Gastroesophageal sphincter (tissue), 4 donors: ENCODE measurements around the gene RAB44. TPM values are rescaled to one million over a fixed set of nuclear protein-coding genes. Genes with fewer than 3 reads are reported as not detected.

Source experiments
- ATAC-seq: fragments of 150-250 bp; one replicate; pipeline ENCODE4 v1.9.1; 2016; ENCODE audit warnings: mild to moderate bottlenecking, moderate library complexity
- H3K27ac ChIP-seq, 4 donors: fragments of 200-600 bp; sonication (generic) in 3 of 4; 1 replicate in 3 of 4; 2 replicates in 1 of 4; pipeline ENCODE4 v1.5.1; 2016 to 2019
- H3K27me3 ChIP-seq: fragments of 200-600 bp; sonication (generic); one replicate; pipeline ENCODE4 v1.5.1; 2019
- H3K36me3 ChIP-seq, 2 donors: fragments of 200-600 bp; sonication (generic); one replicate each; pipeline ENCODE4 v1.5.1; 2019; ENCODE audit warnings: control low read depth in 1 of 2
- H3K4me1 ChIP-seq, 3 donors: fragments of 200-600 bp; sonication (generic); 1 replicate in 2 of 3; 2 replicates in 1 of 3; pipeline ENCODE4 v1.5.1; 2016 to 2019; ENCODE audit warnings: control low read depth in 2 of 3
- H3K4me3 ChIP-seq, 2 donors: fragments of 200-600 bp; sonication (generic); one replicate each; pipeline ENCODE4 v1.5.1; 2019; ENCODE audit warnings: mild to moderate bottlenecking in 1 of 2, moderate library complexity in 1 of 2
- H3K9me3 ChIP-seq, 3 donors: fragments of 200-600 bp; sonication (generic); one replicate each; pipeline ENCODE4 v1.5.1; 2017 to 2019; ENCODE audit warnings: control low read depth in 2 of 3
- CTCF ChIP-seq, 4 experiments: fragments of 200-600 bp in 2 of 4; fragments of 450-650 bp in 2 of 4; sonication (generic) in 1 of 4; IDR thresholded peaks; one replicate each; pipeline ENCODE4 v1.5.1; 2017 to 2019; ENCODE audit warnings: antibody characterized with exemption in 4 of 4, mild to moderate bottlenecking in 2 of 4, moderate library complexity in 2 of 4
- EP300 ChIP-seq: sonication (generic); formaldehyde crosslinking; IDR thresholded peaks from one replicate; pipeline ENCODE4 v1.6.1; 2017; ENCODE audit warnings: antibody characterized with exemption, mild to moderate bottlenecking
- POLR2A ChIP-seq, 2 donors: fragments of 450-650 bp; IDR thresholded peaks; one replicate each; pipeline ENCODE4 v1.6.1; 2017; ENCODE audit warnings: antibody characterized with exemption in 2 of 2, mild to moderate bottlenecking in 2 of 2, moderate library complexity in 1 of 2
- POLR2AphosphoS5 ChIP-seq: sonication (generic); formaldehyde crosslinking; IDR thresholded peaks from one replicate; pipeline ENCODE4 v1.6.1; 2017; ENCODE audit warnings: antibody characterized with exemption
- WGBS, 2 donors: methylation state at CpG; one replicate each; pipeline ENCODE4 v1.1.5; 2018; ENCODE audit warnings: low coverage in 1 of 2; 5-methylcytosine and 5-hydroxymethylcytosine counted together
- small RNA-seq, 4 donors: library from RNA; depleted of rRNA; stranded (forward); fragments of <200 nt; gene quantifications; one replicate each; pipeline ENCODE3, GENCODE V24; 2016
- total RNA-seq, 4 donors: library from RNA; depleted of rRNA; stranded (reverse); fragments of >200 nt; gene quantifications; one replicate each; pipeline ENCODE4 v1.1.0, GENCODE V29; 2016

RAB44 gene
- total RNA-seq, 4 donors from 2014 or later, result 0.67 to 1.6 (median 0.89) TPM; not detected in 1

DNA sequence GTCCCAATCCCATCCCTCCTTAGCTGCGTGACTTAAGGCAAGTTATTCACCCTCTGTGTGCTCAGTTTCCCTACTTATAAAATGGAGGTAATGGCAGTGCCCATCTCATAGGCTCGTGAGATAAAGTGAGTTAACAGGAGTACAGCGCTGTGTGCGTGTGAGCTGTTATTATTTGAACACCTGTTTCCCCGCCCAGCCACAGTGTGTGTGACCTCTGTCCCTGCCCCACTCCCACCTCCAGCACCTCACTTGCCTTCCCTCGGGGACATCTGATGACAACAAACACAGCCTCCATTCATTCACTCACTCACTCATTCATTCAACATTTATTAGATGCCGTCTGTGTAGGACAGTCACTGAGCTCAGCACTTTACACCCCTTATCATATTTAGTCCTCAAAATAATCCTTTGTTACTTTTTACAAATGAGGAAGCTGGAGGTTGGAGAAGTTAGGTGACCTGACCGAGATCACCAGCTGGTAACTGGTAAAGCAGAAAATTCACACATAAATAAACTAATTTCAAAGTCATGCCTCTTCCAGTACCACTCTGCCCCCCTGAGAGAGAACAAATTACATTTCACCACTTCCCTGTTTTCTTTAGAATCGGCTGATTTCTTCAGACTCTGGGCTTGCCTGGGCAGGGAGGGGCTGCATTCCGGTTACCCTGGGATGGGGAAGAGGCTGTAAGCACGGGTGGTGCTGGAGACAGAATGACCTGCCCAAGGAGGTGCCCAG is 83.0 kb downstream of the RAB44 start:
- TF ChIP-seq EP300 (no peak), CTCF (IDR thresholded peaks at IDR 0.05) (no peak), POLR2AphosphoS5 (no peak), POLR2A (IDR thresholded peaks at IDR 0.05) (no peak)
- Histone ChIP-seq H3K36me3 (no peaks in the 10 kb centered on the region), H3K4me3 (no peak overlapping the region), H3K4me1 (no peaks in the 10 kb centered on the region), H3K27me3 (peaks cover 25% of the 10 kb centered on the region), H3K27ac (no peak overlapping the region), H3K9me3 (no peaks in the 10 kb centered on the region)
- 63 to 75% methylated on average over 10 to 11 of the region's 11 CpGs for WGBS, 2 donors
- ATAC-seq, result no peak

GRCh38 chr6:36781669-36782068 is 84.0 kb downstream of the RAB44 start:
- 80% methylated on average over 3 of the region's 8 CpGs; no CpG with 5 or more reads in 1 of the 2 donors for WGBS, 2 donors
- no peak for TF ChIP-seq EP300
- no peak for TF ChIP-seq POLR2A (IDR thresholded peaks at IDR 0.05)
- no peak for TF ChIP-seq CTCF (IDR thresholded peaks at IDR 0.05)
- TF ChIP-seq POLR2AphosphoS5, result no peak
- no peak for ATAC-seq
- H3K9me3 ChIP-seq, result no peaks in the 10 kb centered on the region
- no peaks in the 10 kb centered on the region for H3K4me1 ChIP-seq
- peaks cover 25% of the 10 kb centered on the region for H3K27me3 ChIP-seq
- no peak overlapping the region for H3K27ac ChIP-seq
- no peaks in the 10 kb centered on the region for H3K36me3 ChIP-seq
- no peak overlapping the region for H3K4me3 ChIP-seq

Small RNA genes within 50 kb of the gene (small RNA-seq; reads per million reads assigned to genes)
- gene RF00019, result 0 reads per million in 4 donors

Other genes starting within 250 kb of the RAB44 start
- gene STK38, start 150.3 kb upstream of the RAB44 start, total RNA-seq, result 10 to 100 TPM; 20.5 to 51.0 (median 40.6) TPM
- gene SRSF3, start 103.5 kb upstream of the RAB44 start, total RNA-seq, result 100 to 1,000 TPM; 108 to 195 (median 156) TPM
- 100 to 1,000 TPM in 1 of 4 donors, 10 to 100 TPM in 3; 49.7 to 137 (median 81.7) TPM for gene CDKN1A, start 19.1 kb upstream of the RAB44 start, total RNA-seq
- 1 to 10 TPM in 2 of 4 donors, under 1 TPM in 2; 0.42 to 2.3 (median 1.5) TPM for gene CPNE5, start 141.6 kb downstream of the RAB44 start, total RNA-seq
- gene PPIL1, start 177.0 kb downstream of the RAB44 start, total RNA-seq, result 10 to 100 TPM; 13.5 to 28.5 (median 24.0) TPM
- 10 to 100 TPM; 62.1 to 73.8 (median 69.8) TPM for gene C6orf89, start 188.1 kb downstream of the RAB44 start, total RNA-seq